ENCODE measurements around the gene PRKCA.

PRKCA gene

GRCh38 chr17:66747578-66748275, 445.3 kb downstream of the PRKCA start:
- in situ Hi-C loops (cut with MboI; ENCODE audit: low sequenced_read_pairs), result no loop called here
- no peaks in the 10 kb centered on the region; the same call in 1 of the 2 replicates for H3K4me1 ChIP-seq
- no peak for DNase-seq (ENCODE audit: low spot score in 2 of 2)

GRCh38 chr17:66748578-66748977, 446.2 kb downstream of the PRKCA start:
- no peak for DNase-seq (ENCODE audit: low spot score in 2 of 2)
- H3K9me3 ChIP-seq, result no peaks in the 10 kb centered on the region
- no peaks in the 10 kb centered on the region for H3K27me3 ChIP-seq (ENCODE audit: low read depth)
- H3K36me3 ChIP-seq (replicated peaks), result no peaks in the 10 kb centered on the region
- H3K4me3 ChIP-seq, result no peak overlapping the region
- in situ Hi-C loops (cut with MboI; ENCODE audit: low sequenced_read_pairs), result no loop called here
- H3K4me1 ChIP-seq, result no peaks in the 10 kb centered on the region; the same call in 1 of the 2 replicates

More at GRCh38 chr17:66747578-66748275, 445.3 kb downstream of the PRKCA start:
- Histone ChIP-seq H3K4me3 (no peak overlapping the region), H3K36me3 (replicated peaks) (no peaks in the 10 kb centered on the region), H3K27me3 (ENCODE audit: low read depth) (no peaks in the 10 kb centered on the region), H3K9me3 (no peaks in the 10 kb centered on the region)

- Histone ChIP-seq H3K4me3 (no peak overlapping the region), H3K36me3 (replicated peaks) (no peaks in the 10 kb centered on the region), H3K27me3 (ENCODE audit: low read depth) (no peaks in the 10 kb centered on the region), H3K9me3 (no peaks in the 10 kb centered on the region), H3K4me1 (no peaks in the 10 kb centered on the region; the same call in 1 of the 2 replicates)
- no peak for DNase-seq (ENCODE audit: low spot score in 2 of 2)
- in situ Hi-C loops (cut with MboI; ENCODE audit: low sequenced_read_pairs), result no loop called here
Observed at GRCh38 chr17:66749217-66749832, 446.9 kb downstream of the PRKCA start.

- H3K4me3 ChIP-seq, result no peak overlapping the region
- in situ Hi-C loops (cut with MboI; ENCODE audit: low sequenced_read_pairs), result no loop called here
- H3K4me1 ChIP-seq, result no peaks in the 10 kb centered on the region; the same call in 1 of the 2 replicates
- H3K27me3 ChIP-seq (ENCODE audit: low read depth), result no peaks in the 10 kb centered on the region
- H3K9me3 ChIP-seq, result no peaks in the 10 kb centered on the region
- no peak for DNase-seq (ENCODE audit: low spot score in 2 of 2)
- H3K36me3 ChIP-seq (replicated peaks), result no peaks in the 10 kb centered on the region
Observed at GRCh38 chr17:66750116-66750515, 447.7 kb downstream of the PRKCA start.

GRCh38 chr17:66750781-66751543, 448.5 kb downstream of the PRKCA start:
- Histone ChIP-seq H3K9me3 (no peaks in the 10 kb centered on the region), H3K36me3 (replicated peaks) (no peaks in the 10 kb centered on the region), H3K4me3 (no peak overlapping the region), H3K27me3 (ENCODE audit: low read depth) (no peaks in the 10 kb centered on the region), H3K4me1 (no peaks in the 10 kb centered on the region; the same call in 1 of the 2 replicates)
- DNase-seq (ENCODE audit: low spot score in 2 of 2), result no peak
- in situ Hi-C loops (cut with MboI; ENCODE audit: low sequenced_read_pairs), result no loop called here

GRCh38 chr17:66751771-66752170, 449.4 kb downstream of the PRKCA start:
- DNase-seq (ENCODE audit: low spot score in 2 of 2), result no peak
- H3K4me3 ChIP-seq, result no peak overlapping the region
- no peaks in the 10 kb centered on the region for H3K27me3 ChIP-seq (ENCODE audit: low read depth)
- no peaks in the 10 kb centered on the region for H3K36me3 ChIP-seq (replicated peaks)
- no peaks in the 10 kb centered on the region; the same call in 1 of the 2 replicates for H3K4me1 ChIP-seq
- in situ Hi-C loops (cut with MboI; ENCODE audit: low sequenced_read_pairs), result no loop called here
- H3K9me3 ChIP-seq, result no peaks in the 10 kb centered on the region

GRCh38 chr17:66752411-66752810, 450.0 kb downstream of the PRKCA start:
- no peak for DNase-seq (ENCODE audit: low spot score in 2 of 2)
- in situ Hi-C loops (cut with MboI; ENCODE audit: low sequenced_read_pairs), result no loop called here
- Histone ChIP-seq H3K4me3 (no peak overlapping the region), H3K27me3 (ENCODE audit: low read depth) (no peaks in the 10 kb centered on the region), H3K4me1 (no peaks in the 10 kb centered on the region; the same call in 1 of the 2 replicates), H3K9me3 (no peaks in the 10 kb centered on the region), H3K36me3 (replicated peaks) (no peaks in the 10 kb centered on the region)

- no peaks in the 10 kb centered on the region for H3K36me3 ChIP-seq (replicated peaks)
- H3K9me3 ChIP-seq, result no peaks in the 10 kb centered on the region
- in situ Hi-C loops (cut with MboI; ENCODE audit: low sequenced_read_pairs), result no loop called here
- H3K4me1 ChIP-seq, result no peaks in the 10 kb centered on the region
- no peaks in the 10 kb centered on the region for H3K27me3 ChIP-seq (ENCODE audit: low read depth)
- no peak overlapping the region for H3K4me3 ChIP-seq
- DNase-seq (ENCODE audit: low spot score in 2 of 2), result no peak
Observed at GRCh38 chr17:66753126-66753920, 450.9 kb downstream of the PRKCA start.

- Histone ChIP-seq H3K4me1 (no peaks in the 10 kb centered on the region), H3K9me3 (no peaks in the 10 kb centered on the region), H3K4me3 (no peak overlapping the region), H3K27me3 (ENCODE audit: low read depth) (no peaks in the 10 kb centered on the region), H3K36me3 (replicated peaks) (no peaks in the 10 kb centered on the region)
- DNase-seq (ENCODE audit: low spot score in 2 of 2), result no peak
- in situ Hi-C loops (cut with MboI; ENCODE audit: low sequenced_read_pairs), result no loop called here
Observed at GRCh38 chr17:66755101-66755943, 452.9 kb downstream of the PRKCA start.

GRCh38 chr17:66755944-66756290, 453.5 kb downstream of the PRKCA start:
- H3K4me3 ChIP-seq, result no peak overlapping the region
- no peaks in the 10 kb centered on the region for H3K4me1 ChIP-seq
- in situ Hi-C loops (cut with MboI; ENCODE audit: low sequenced_read_pairs), result no loop called here
- no peaks in the 10 kb centered on the region for H3K27me3 ChIP-seq (ENCODE audit: low read depth)
- no peaks in the 10 kb centered on the region for H3K36me3 ChIP-seq (replicated peaks)
- H3K9me3 ChIP-seq, result no peaks in the 10 kb centered on the region
- DNase-seq (ENCODE audit: low spot score in 2 of 2), result no peak

GRCh38 chr17:66760324-66760723, 457.9 kb downstream of the PRKCA start:
- no peaks in the 10 kb centered on the region for H3K36me3 ChIP-seq (replicated peaks)
- no peak for DNase-seq (ENCODE audit: low spot score in 2 of 2)
- no peak overlapping the region for H3K4me3 ChIP-seq
- in situ Hi-C loops (cut with MboI; ENCODE audit: low sequenced_read_pairs), result no loop called here
- H3K9me3 ChIP-seq, result no peaks in the 10 kb centered on the region
- H3K27me3 ChIP-seq (ENCODE audit: low read depth), result no peaks in the 10 kb centered on the region
- H3K4me1 ChIP-seq, result no peaks in the 10 kb centered on the region

- in situ Hi-C loops (cut with MboI; ENCODE audit: low sequenced_read_pairs), result no loop called here
- no peak for DNase-seq (ENCODE audit: low spot score in 2 of 2)
- Histone ChIP-seq H3K4me3 (no peak overlapping the region), H3K9me3 (no peaks in the 10 kb centered on the region), H3K27me3 (ENCODE audit: low read depth) (no peaks in the 10 kb centered on the region), H3K4me1 (no peaks in the 10 kb centered on the region), H3K36me3 (replicated peaks) (no peaks in the 10 kb centered on the region)
Observed at GRCh38 chr17:66762276-66762675, 459.9 kb downstream of the PRKCA start.

GRCh38 chr17:66763056-66763455, 460.6 kb downstream of the PRKCA start:
- in situ Hi-C loops (cut with MboI; ENCODE audit: low sequenced_read_pairs), result no loop called here
- DNase-seq (ENCODE audit: low spot score in 2 of 2), result no peak

More at GRCh38 chr17:66763056-66763455, 460.6 kb downstream of the PRKCA start:
- Histone ChIP-seq H3K9me3 (no peaks in the 10 kb centered on the region), H3K27me3 (ENCODE audit: low read depth) (no peaks in the 10 kb centered on the region), H3K4me3 (no peak overlapping the region), H3K4me1 (no peaks in the 10 kb centered on the region), H3K36me3 (replicated peaks) (no peaks in the 10 kb centered on the region)
